CD4-positive, alpha-beta T cell treated with Interleukin-4 for 4 hours (primary cell): ENCODE measurements around the gene BRD8.

Experiments
- DNase-seq: peaks from one replicate; pipeline ENCODE4 v3.0.0-alpha.2; 2020

BRD8 gene

GRCh38 chr5:138096997-138097828 lies 81.2 kb downstream of the BRD8 start:
- DNase-seq, result no peak

GRCh38 chr5:138096363-138096762 lies 82.1 kb downstream of the BRD8 start:
- no peak for DNase-seq

- no peak for DNase-seq
These were observed 83.1 kb downstream of the BRD8 start for GRCh38 chr5:138095100-138095907.

GRCh38 chr5:138093036-138093435 lies 85.4 kb downstream of the BRD8 start:
- no peak for DNase-seq

GRCh38 chr5:138092301-138092700 lies 86.1 kb downstream of the BRD8 start:
- DNase-seq, result no peak

GRCh38 chr5:138091685-138092084 lies 86.7 kb downstream of the BRD8 start:
- DNase-seq, result no peak
